Daoy (cell line): ENCODE results near the gene HDLBP. TPM values are rescaled to one million over a fixed set of nuclear protein-coding genes. Genes with fewer than 3 reads are reported as not detected.

Experiments
- DNase-seq: peaks from one replicate; pipeline ENCODE4 v3.0.0-alpha.2; 2015; ENCODE audit warnings: low read depth
- total RNA-seq: library from RNA; depleted of rRNA; stranded (reverse); fragments of >200 nt; shearing (Covaris generic); gene quantifications from 2 replicates; pipeline ENCODE4 v1.2.3, GENCODE V29; 2014

HDLBP gene
- total RNA-seq, 1 experiment from 2014 or later = 244 TPM

- no peak for DNase-seq
Measured at GRCh38 chr2:241308832-241309500, 6.5 kb downstream of the HDLBP start.

DNA sequence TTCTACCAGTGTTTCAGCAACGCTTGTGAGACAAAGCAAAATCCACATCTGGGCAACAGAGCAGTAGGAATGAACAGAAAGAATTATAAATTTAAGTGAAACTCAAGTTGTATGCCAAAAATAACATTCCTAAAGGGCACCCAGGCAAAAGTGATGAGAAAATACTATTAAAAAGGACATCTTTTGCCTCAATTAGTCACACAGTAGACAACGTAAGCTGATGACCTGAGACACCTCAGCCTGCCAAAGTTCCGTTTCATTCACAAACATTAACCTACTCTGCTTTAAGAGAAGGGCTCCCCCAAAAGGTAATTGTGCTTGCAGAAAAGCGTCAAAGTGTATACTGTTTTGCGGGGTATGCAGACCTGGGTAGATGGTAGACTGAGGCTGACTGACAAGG, 7.2 kb downstream of the HDLBP start:
- DNase-seq = no peak

- DNase-seq = no peak
Measured at GRCh38 chr2:241307055-241307454, 8.4 kb downstream of the HDLBP start.

DNA sequence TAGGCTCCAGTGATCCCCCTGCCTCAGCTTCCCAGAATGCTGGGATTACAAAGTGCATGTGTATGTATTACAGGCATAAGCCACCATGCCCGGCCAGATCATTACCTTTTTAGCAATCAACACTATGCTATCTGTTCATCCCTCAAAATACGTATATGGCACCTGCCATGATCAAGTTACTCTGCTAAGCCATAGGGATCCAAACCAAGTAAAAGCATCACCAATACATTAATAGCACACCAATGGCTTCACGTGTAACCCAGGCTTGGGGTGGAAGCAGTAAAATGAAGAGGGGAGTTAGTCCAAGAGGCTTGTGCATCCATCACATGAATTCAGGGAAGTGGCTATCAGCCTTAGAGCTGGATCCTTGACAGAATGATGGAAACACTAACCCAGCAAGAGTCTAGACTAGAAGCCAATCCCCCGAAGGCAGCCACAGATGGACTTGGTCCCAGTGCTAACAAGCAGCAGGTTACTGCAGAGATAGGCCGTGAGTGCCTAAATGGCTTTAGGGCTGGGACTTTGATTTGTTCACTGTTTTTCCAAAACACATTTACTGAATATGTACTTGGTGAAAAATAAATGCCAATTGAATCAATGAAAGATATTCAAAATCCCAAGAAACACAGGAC, 11.3 kb downstream of the HDLBP start:
- no peak for DNase-seq

- no peak for DNase-seq
Measured at GRCh38 chr2:241302759-241303651, 12.5 kb downstream of the HDLBP start.

GRCh38 chr2:241302083-241302482, 13.4 kb downstream of the HDLBP start:
- no peak for DNase-seq

- DNase-seq = no peak
Measured at GRCh38 chr2:241300000-241300399, 15.5 kb downstream of the HDLBP start.

DNA sequence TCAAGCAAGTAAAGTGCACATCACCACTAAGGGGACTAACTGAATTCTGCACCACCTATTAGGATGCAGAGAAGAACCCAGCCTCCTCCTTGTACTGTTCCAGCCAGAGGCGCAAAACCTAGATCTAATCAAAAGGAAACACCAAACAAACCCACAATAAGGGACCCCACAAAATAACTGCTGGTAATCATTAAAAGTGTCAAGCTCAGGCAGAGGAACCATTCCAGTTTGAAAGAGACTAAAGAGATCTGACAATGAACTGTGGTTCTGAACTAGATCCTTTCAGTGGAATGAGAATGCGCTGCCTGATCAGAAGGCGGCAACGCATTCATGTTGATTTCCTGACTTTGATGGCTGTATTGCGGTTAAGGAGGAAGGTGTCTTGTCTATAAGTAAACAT, 16.8 kb downstream of the HDLBP start:
- DNase-seq = no peak

- no peak for DNase-seq
Measured at GRCh38 chr2:241296767-241297166, 18.7 kb downstream of the HDLBP start.

DNA sequence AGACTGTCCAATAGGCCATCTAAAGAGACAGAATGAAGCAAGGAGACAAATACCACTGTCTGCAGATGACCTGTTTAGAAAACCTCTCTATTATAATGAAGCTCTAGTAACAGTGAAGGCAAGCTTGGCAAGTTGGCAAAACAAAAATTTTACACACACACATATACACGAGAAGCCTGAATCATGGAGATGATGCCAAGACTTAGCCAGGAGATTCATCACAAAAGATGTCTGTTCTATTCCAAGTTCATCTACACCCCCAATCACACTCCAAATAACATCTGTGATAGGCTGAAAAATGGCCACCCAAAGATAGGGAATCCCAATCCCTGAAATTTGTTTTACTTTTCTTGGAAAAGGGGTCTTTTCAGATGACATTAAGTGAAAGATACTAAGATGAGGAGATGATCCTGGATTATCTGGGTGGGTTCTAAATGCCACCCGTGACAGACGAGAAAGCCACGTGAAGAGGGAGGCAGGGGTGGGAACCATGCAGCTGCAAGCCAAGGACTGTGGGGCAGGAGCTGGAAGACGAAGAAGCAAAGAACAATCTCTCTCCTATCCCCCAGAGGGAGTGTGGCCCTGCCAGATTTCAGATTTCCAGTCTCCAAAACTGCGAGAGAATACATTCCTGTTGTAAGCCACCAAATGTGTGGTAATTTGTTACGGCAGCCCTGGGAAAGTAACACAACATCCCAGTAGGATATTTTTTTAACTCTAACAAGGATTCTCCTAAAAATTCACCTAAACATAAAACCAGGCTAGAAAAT, 20.0 kb downstream of the HDLBP start:
- no peak for DNase-seq

GRCh38 chr2:241293378-241293797, 22.1 kb downstream of the HDLBP start:
- DNase-seq = peak; percentile 54

- no peak for DNase-seq
Measured at GRCh38 chr2:241291977-241292376, 23.5 kb downstream of the HDLBP start.

DNA sequence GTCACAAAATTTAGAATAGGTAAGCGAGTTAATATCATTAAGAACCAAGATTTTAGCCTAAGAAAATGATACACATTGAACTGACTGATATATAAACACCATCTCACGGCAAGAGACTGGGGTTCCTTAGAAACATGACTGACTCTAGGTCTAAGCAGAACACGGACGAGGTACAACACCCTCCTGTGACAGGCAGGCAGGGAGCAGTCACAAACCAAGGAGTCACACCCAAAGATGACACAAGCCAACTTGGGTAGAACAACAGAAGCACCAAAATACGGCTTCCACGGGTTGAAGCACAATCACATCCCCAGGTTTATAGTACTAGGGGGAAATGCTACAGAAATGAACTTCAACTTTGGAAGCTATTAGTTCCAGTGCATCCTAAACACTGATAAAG, 24.3 kb downstream of the HDLBP start:
- no peak for DNase-seq

DNA sequence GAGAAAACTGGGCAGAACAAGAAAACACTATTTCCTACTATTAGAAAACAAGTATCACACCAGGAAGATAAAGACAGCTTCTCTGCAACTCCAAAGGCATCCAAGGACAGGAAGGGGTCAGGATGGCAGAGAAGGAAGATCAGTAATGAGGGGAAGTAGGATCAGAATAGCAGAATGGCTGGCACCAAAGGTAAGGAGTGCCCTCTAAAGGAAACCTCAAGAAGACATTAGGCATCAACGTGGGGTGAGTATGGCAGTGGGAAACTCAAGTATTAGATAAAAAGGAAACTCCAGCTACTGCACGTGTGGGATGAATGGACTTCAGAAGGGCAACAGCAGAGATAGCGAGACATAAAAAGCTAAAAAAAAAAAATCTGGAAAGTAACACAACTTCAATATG, 25.9 kb downstream of the HDLBP start:
- no peak for DNase-seq

- DNase-seq = no peak
Measured at GRCh38 chr2:241289053-241289452, 26.4 kb downstream of the HDLBP start.

DNA sequence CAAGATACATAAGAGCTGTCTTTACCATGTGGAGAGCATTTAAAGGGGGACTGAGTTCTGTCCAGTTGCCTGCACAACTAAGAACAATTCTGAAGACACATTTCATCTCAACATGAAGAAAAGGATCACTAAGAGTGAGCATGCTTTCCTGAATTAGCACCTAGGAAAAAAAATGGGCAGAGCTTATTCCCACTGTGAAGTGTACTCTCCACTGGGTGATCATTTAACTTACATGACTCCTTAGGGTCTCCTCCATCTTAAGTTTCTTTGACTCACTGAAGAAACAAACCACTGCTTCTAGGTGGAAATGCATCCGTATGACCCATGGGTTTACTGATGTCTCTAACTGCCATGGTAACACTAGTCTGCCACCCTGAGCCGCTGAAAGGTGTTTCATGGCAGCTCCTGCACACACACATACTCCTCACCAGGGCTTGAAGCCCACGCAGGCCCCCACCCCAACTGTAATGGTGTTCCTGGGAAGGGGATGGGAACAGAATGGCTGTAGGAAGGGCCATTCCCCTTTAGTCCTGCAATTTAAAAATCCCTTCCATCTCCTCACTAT, 27.1 kb downstream of the HDLBP start:
- DNase-seq = no peak

- DNase-seq = peak; percentile 29
Measured at GRCh38 chr2:241286348-241287090, 29.0 kb downstream of the HDLBP start.

DNA sequence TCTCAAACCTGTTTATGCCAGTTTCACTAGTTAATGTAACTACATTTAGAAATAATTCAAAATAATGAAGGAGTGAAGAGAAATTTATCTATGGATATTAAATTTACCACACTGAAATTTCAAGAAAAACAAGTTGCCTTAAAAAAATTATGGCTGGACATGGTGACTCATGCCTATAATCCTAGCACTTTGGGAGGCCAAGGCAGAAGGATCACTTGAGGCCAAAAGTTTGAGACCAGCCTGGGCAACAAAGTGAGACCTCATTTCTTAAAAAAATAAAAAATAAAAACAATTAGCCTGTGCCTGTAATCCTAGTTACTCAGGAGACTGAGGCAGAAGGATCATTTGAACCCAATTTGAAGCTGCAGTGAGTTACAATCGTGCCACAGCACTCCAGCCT, 29.9 kb downstream of the HDLBP start:
- DNase-seq = no peak

GRCh38 chr2:241282555-241282954, 32.9 kb downstream of the HDLBP start:
- DNase-seq = no peak

DNA sequence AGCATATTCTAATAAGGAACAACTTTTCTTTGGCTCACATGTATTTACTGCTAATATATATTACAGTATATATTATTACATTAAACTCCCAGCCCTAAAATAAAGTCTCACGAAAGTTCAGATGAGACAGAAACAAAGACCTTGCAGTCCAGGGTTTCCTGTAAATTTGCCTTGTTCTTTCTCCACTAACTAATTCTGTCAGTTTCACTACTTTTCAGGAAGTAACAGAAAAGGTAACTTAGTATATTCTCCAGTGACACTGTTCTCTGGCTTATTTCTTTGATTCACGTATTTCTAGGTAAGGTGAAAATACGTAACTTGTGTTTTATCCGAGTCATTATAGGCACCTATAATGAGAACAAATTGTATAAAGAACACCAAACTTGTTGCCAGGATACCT, 35.2 kb downstream of the HDLBP start:
- no peak for DNase-seq

DNA sequence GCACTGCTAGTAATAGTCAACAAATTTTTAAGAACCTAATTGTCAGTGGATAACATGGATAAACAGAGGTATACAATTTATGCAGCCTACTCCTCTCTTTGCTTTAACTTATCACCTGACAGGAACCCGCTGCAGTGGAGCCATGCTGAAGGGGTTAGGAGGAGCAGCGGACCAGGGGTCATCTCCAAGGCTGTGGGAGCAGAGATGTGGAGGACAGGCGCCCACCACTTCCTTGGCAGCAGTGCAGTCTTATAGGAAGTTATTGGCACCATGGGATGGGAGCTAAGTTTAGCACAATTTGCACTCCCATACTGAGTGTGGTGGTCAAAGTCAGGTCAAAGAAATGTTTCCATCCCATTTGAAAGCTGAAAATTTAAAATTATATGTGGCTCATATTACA, 35.6 kb downstream of the HDLBP start:
- DNase-seq = no peak
